ENCODE results near the gene SLC35E4. TPM values are rescaled to one million over a fixed set of nuclear protein-coding genes. Genes with fewer than 3 reads are reported as not detected.

Gene SLC35E4
- total RNA-seq, 4 donors from 2014 or later = 8.5 to 19.3 (median 10.9) TPM

- ATAC-seq (no peak), DNase-seq (no peak)
- Histone ChIP-seq H3K27me3 (no peaks in the 10 kb centered on the region), H3K36me3 (no peaks in the 10 kb centered on the region), H3K4me3 (no peak overlapping the region), H3K9me3 (no peaks in the 10 kb centered on the region), H3K27ac (no peak overlapping the region), H3K4me1 (peaks cover 0 to 9% of the 10 kb centered on the region in 2 donors)
- intact Hi-C loops (cut with DNase I; ENCODE audit: low total_unique reads) = no loop called here
- in situ Hi-C loops (cut with MboI; ENCODE audit: low sequenced_read_pairs in 4 of 4) = no loop called here
- TF ChIP-seq POLR2A (IDR thresholded peaks at IDR 0.05) (no peak), CTCF (IDR thresholded peaks at IDR 0.05 in 4 of 5, conservative IDR thresholded peaks at IDR 0.05 in 1 of 5) (no peak)
Observed at GRCh38 chr22:30650508-30651116, 15.0 kb downstream of the SLC35E4 start.

DNA sequence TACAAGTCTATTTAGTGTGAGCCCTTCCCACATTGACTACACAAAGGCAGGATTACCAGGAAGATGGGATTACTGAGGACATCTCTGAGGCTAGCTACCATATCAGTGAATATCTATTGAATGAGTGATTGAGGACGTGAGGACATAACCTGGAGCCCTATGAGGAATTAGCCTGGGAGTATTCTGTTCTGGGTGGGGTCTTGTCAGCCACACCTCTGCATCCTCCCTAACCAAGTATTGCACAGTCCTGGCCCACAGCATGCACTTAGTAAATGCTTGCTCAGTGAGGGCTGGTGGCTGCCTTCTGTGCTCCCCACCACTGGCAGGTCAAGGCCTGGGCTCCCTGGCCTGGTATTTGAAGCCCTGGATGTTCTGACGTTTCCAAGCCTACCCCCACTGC, 17.3 kb downstream of the SLC35E4 start:
- ATAC-seq = no peak
- DNase-seq = no peak

DNA sequence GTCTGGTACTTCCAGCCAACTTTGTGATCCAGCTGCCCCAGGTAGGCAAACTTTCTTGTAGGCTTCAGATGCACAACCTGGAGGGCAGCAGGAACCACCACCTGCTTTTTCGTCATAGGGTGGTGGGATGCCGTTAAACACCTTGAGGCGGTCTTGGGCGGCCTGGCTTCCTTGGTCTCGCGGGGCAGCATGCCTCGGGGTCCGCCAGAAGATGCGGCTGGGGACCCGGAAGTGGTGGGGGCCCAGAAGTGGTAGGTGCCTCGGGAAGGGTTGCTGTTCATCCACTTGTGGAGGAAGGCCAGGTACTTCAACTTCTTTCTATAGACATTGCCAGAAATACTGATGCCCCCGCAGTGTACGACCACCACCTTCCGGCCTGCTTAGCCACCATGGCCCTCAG, 18.8 kb downstream of the SLC35E4 start:
- no peak for TF ChIP-seq POLR2A (IDR thresholded peaks at IDR 0.05)
- TF ChIP-seq CTCF (IDR thresholded peaks at IDR 0.05 in 4 of 5, conservative IDR thresholded peaks at IDR 0.05 in 1 of 5) = no peak
- intact Hi-C loops (cut with DNase I; ENCODE audit: low total_unique reads) = no loop called here
- Histone ChIP-seq H3K27ac (no peak overlapping the region), H3K4me3 (no peak overlapping the region), H3K4me1 (peaks cover 0 to 9% of the 10 kb centered on the region in 2 donors), H3K9me3 (no peaks in the 10 kb centered on the region), H3K27me3 (no peaks in the 10 kb centered on the region), H3K36me3 (no peaks in the 10 kb centered on the region)
- DNase-seq = no peak
- in situ Hi-C loops (cut with MboI; ENCODE audit: low sequenced_read_pairs in 4 of 4) = no loop called here
- ATAC-seq = no peak

More for the DNA sequence above, 17.3 kb downstream of the SLC35E4 start:
- no peaks in the 10 kb centered on the region for H3K36me3 ChIP-seq
- intact Hi-C loops (cut with DNase I; ENCODE audit: low total_unique reads) = no loop called here
- H3K4me3 ChIP-seq = no peak overlapping the region
- TF ChIP-seq CTCF (IDR thresholded peaks at IDR 0.05 in 4 of 5, conservative IDR thresholded peaks at IDR 0.05 in 1 of 5) = no peak
- in situ Hi-C loops (cut with MboI; ENCODE audit: low sequenced_read_pairs in 4 of 4) = no loop called here
- H3K9me3 ChIP-seq = no peaks in the 10 kb centered on the region
- peaks cover 0 to 9% of the 10 kb centered on the region in 2 donors for H3K4me1 ChIP-seq
- no peak overlapping the region for H3K27ac ChIP-seq
- H3K27me3 ChIP-seq = no peaks in the 10 kb centered on the region

DNA sequence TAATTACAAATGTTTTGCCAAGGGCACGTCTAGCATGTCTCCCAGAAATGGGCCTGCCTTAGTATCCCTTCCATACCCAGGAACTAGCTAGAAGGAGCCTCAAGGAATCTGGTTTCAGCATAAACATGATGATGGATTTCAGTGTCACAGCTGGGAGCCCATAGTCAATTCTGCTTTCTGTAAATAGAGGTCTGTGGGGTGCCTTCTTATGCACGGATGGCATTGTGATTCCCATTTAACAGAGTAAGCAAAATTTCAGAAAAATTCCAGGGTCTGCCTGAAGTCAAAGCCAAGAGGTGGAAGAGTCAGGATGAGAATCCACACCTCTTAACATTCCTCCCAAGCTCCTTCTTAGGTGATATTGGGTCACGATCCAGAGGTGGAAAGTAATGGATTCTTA, 20.0 kb downstream of the SLC35E4 start:
- no peak overlapping the region for H3K4me3 ChIP-seq
- intact Hi-C loops (cut with DNase I; ENCODE audit: low total_unique reads) = no loop called here
- peaks cover 0 to 4% of the 10 kb centered on the region in 2 donors for H3K4me1 ChIP-seq
- no peak overlapping the region for H3K27ac ChIP-seq
- no peaks in the 10 kb centered on the region for H3K27me3 ChIP-seq
- H3K9me3 ChIP-seq = no peaks in the 10 kb centered on the region
- in situ Hi-C loops (cut with MboI; ENCODE audit: low sequenced_read_pairs in 4 of 4) = no loop called here
- H3K36me3 ChIP-seq = no peaks in the 10 kb centered on the region
- DNase-seq (no peak), ATAC-seq (no peak)
- no peak for TF ChIP-seq POLR2A (IDR thresholded peaks at IDR 0.05)
- TF ChIP-seq CTCF (IDR thresholded peaks at IDR 0.05 in 4 of 5, conservative IDR thresholded peaks at IDR 0.05 in 1 of 5) = no peak

- Histone ChIP-seq H3K36me3 (no peaks in the 10 kb centered on the region), H3K9me3 (no peaks in the 10 kb centered on the region), H3K27me3 (no peaks in the 10 kb centered on the region), H3K27ac (no peak overlapping the region), H3K4me3 (no peak overlapping the region), H3K4me1 (peaks cover 6 to 7% of the 10 kb centered on the region in 2 donors)
- intact Hi-C loops (cut with DNase I; ENCODE audit: low total_unique reads) = no loop called here
- TF ChIP-seq POLR2A (IDR thresholded peaks at IDR 0.05) = no peak
- TF ChIP-seq CTCF (IDR thresholded peaks at IDR 0.05 in 4 of 5, conservative IDR thresholded peaks at IDR 0.05 in 1 of 5) = no peak
- DNase-seq = no peak
- no peak for ATAC-seq
- in situ Hi-C loops (cut with MboI; ENCODE audit: low sequenced_read_pairs in 4 of 4) = no loop called here
Observed at GRCh38 chr22:30662040-30662439, 26.5 kb downstream of the SLC35E4 start.

All from gastrocnemius medialis (tissue), 4 donors.